RWPE2 (cell line): ENCODE results near the gene RGS14.

Experiments used
- ATAC-seq: fragments of 200-7000 bp; cut with Tn5 transposase; 3 replicates; pipeline ENCODE4 v1.9.1; 2021; ENCODE audit warnings: low read depth
- DNase-seq: peaks from one replicate; pipeline ENCODE4 v3.0.0-alpha.2; 2020; ENCODE audit warnings: low spot score
- H3K27ac ChIP-seq: fragments of 450-650 bp; 2 replicates; pipeline ENCODE4 v1.5.1; 2017; ENCODE audit warnings: mild to moderate bottlenecking; ENCODE audit not compliant: poor library complexity, severe bottlenecking
- H3K27me3 ChIP-seq: fragments of 250-450 bp; sonication (Bioruptor Pico); 2 replicates; pipeline ENCODE4 v1.5.1; 2021; ENCODE audit warnings: mild to moderate bottlenecking, moderate library complexity; ENCODE audit not compliant: insufficient read depth, poor library complexity, severe bottlenecking
- H3K36me3 ChIP-seq: fragments of 250-450 bp; sonication (Bioruptor Pico); 2 replicates; pipeline ENCODE4 v1.5.1; 2020; ENCODE audit warnings: low read depth, mild to moderate bottlenecking, moderate library complexity
- H3K4me1 ChIP-seq: fragments of 250-450 bp; sonication (Bioruptor Pico); 2 replicates; pipeline ENCODE4 v1.5.1; 2021; ENCODE audit warnings: mild to moderate bottlenecking, moderate library complexity; ENCODE audit not compliant: insufficient read depth, poor library complexity, severe bottlenecking
- H3K4me3 ChIP-seq: fragments of 250-450 bp; sonication (Bioruptor Pico); 2 replicates; pipeline ENCODE4 v1.5.1; 2021; ENCODE audit warnings: mild to moderate bottlenecking, moderate library complexity; ENCODE audit not compliant: severe bottlenecking
- H3K9me3 ChIP-seq: fragments of 250-450 bp; sonication (Bioruptor Pico); 2 replicates; pipeline ENCODE4 v1.5.1; 2021; ENCODE audit warnings: mild to moderate bottlenecking, moderate library complexity; ENCODE audit not compliant: severe bottlenecking
- TF ChIP-seq, protein P1 (sequence below): fragments of 450-650 bp; IDR thresholded peaks from one replicate; pipeline ENCODE4 v1.5.1; 2017; ENCODE audit warnings: mild to moderate bottlenecking, moderate library complexity; ENCODE audit not compliant: poor library complexity, severe bottlenecking

Gene RGS14

DNA sequence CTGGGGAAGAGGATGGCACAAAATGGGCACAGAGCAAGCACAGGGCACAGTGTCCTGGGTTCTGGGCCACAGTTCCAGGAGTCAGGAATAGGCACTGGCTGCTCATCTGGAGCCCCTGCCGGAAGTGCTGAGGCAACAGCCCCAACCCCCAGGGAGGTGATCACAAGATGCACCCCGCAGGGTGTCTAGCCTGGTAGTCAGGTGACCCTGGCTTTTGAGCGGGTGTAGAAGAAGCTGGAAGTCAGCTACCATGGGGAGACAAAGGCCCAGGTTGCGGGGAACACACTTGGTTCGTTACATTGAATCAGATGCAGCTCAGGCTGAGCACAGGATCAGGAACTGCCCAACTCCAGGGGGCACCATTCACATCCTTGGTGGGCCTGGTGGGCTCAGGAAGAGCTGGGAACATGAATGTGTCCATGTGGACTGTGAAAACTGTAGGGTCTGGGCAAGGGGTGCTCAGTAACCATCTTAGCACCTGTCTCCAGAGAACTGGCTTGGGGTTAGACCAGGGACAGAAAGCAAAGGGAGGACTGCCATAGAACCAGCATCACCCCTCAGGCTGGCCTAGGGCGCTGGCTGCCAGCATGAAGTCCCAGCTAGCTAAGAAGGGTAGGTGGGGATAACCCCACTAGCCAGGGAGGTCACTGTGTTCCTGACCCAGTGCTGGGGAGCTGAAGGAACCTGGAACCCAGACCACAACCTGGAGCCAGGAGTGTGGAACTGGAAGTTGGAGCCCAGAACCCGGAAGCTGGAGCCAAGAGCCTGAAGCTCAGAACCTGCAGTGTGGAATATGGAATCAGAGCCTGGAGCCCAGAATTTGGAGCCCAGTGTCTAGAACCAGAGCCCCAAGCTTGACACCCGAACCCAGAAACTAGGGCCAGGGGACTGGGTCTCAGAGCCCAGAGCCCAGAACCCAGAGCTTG, 20.4 kb downstream of the RGS14 start:
- no peaks in the 10 kb centered on the region for H3K27me3 ChIP-seq
- H3K4me3 ChIP-seq, result no peak overlapping the region
- H3K27ac ChIP-seq, result no peak overlapping the region
- no peaks in the 10 kb centered on the region for H3K36me3 ChIP-seq
- H3K4me1 ChIP-seq, result peaks cover 7% of the 10 kb centered on the region
- ATAC-seq (no peak), DNase-seq (no peak)
- H3K9me3 ChIP-seq, result no peaks in the 10 kb centered on the region
- TF ChIP-seq, protein P1, sequence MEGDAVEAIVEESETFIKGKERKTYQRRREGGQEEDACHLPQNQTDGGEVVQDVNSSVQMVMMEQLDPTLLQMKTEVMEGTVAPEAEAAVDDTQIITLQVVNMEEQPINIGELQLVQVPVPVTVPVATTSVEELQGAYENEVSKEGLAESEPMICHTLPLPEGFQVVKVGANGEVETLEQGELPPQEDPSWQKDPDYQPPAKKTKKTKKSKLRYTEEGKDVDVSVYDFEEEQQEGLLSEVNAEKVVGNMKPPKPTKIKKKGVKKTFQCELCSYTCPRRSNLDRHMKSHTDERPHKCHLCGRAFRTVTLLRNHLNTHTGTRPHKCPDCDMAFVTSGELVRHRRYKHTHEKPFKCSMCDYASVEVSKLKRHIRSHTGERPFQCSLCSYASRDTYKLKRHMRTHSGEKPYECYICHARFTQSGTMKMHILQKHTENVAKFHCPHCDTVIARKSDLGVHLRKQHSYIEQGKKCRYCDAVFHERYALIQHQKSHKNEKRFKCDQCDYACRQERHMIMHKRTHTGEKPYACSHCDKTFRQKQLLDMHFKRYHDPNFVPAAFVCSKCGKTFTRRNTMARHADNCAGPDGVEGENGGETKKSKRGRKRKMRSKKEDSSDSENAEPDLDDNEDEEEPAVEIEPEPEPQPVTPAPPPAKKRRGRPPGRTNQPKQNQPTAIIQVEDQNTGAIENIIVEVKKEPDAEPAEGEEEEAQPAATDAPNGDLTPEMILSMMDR, result no peak

DNA sequence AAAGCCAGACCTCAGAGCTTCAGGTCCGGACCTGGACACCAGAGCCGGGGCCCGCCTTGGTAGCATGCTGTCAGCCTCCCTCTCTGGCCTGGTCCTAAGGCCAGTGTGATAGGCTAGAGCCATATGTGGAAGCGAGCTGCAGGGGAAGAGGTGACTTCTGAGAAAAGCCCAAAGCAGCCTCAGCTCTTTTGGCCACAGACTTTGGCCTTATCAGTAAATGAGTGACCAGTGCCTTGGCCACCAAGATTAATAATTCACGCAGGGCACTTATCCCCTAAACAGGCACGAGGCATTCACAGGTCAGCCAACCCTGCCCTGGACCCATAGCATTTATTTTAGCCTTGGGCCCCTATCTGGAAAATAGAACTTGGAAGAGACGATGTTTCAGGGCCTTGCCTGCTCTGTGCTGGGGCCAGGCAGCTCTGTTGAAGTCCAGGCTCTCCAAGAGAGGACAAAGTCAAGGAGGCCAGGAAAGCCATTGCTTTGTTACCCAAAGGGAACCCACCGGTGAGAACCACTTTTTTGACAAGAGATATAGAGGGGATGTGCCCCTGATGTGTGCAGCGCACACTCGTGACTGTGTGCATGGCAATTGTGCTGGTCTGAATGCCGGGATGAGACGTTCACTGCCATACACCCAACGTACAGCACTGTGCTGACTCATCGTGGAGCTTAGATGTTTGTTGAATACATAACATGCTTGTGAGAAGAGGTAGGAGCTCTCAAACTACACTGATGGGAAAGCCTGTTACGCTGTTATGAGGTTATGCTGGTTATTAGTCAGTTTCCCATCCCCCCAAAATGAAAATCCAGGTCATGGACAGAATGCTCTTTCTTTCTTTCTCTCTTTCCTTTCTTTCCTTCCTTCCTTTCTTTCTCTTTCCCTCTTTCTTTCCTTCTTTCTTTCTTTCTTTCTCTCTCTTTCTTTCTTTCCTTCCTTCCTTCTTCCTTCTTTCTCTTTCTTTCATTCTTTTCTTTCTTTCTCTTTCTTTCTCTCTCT, 21.5 kb downstream of the RGS14 start:
- Histone ChIP-seq H3K4me3 (no peak overlapping the region), H3K27me3 (no peaks in the 10 kb centered on the region), H3K27ac (no peak overlapping the region), H3K4me1 (peaks cover 3% of the 10 kb centered on the region), H3K36me3 (no peaks in the 10 kb centered on the region), H3K9me3 (no peaks in the 10 kb centered on the region)
- ATAC-seq, result peak; percentile 77
- TF ChIP-seq, protein P1, result no peak
- DNase-seq, result no peak

DNA sequence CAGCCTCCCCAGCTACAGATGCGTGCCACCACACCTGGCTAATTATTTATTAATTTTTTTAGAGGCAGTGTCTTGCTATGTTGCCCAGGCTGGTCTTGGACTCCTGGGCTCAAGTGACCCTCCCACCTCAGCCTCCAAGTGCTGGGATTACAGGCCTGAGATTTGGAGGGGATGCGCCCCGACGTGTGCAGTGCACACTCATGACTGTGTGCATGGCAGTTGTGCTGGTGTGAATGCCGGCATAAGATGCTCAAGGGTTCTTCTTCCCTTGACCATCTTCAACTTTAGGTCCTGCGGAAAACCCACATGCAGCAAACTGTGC, 23.0 kb downstream of the RGS14 start:
- Histone ChIP-seq H3K36me3 (no peaks in the 10 kb centered on the region), H3K9me3 (no peaks in the 10 kb centered on the region), H3K27me3 (no peaks in the 10 kb centered on the region), H3K4me3 (no peak overlapping the region), H3K27ac (no peak overlapping the region), H3K4me1 (no peaks in the 10 kb centered on the region)
- DNase-seq (no peak), ATAC-seq (no peak)
- TF ChIP-seq, protein P1, result no peak

DNA sequence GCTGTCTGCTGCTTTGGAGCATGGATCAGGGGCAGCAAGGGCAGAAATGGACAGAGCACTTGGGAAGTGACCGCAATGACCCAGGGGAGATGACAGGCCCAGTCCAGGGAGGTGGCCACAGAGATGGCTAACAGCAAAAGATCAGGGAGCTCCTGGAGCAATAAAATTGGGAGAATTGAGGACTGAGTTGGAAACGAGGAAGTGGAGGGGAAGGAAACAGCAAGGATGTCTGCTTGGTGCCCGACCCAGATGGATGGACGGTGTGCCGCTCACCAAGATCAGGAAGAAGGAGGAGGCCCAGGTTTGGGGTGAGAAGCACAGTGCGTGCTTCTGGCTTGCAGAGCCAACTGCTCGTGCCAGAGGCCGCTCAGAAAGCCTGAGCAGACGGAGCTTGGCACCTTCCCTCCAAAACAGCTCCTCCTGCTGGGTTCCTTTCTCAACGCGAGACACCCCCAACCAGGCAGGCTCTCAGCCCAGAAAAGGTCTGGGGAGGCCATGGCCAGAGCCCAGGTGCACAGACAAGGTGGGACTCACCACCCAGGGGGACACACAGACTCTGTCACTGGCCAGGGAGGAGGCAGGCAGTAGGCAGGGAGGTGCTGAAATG, 24.8 kb downstream of the RGS14 start:
- no peak overlapping the region for H3K4me3 ChIP-seq
- no peak overlapping the region for H3K27ac ChIP-seq
- H3K36me3 ChIP-seq, result no peaks in the 10 kb centered on the region
- ATAC-seq (peak; percentile 15; the same call in 1 of the 3 replicates), DNase-seq (no peak)
- H3K4me1 ChIP-seq, result no peaks in the 10 kb centered on the region
- no peaks in the 10 kb centered on the region for H3K27me3 ChIP-seq
- TF ChIP-seq, protein P1, result peak; percentile 32
- no peaks in the 10 kb centered on the region for H3K9me3 ChIP-seq
